ENCODE measurements around the gene CTDP1. TPM values are rescaled to one million over a fixed set of nuclear protein-coding genes. Genes with fewer than 3 reads are reported as not detected.
A peak's percentile ranks its signal among the peaks of the same experiment; 100 is the strongest.
"Not testable (repeated sequence)": the region's sequence is repeated elsewhere in the genome, so short reads cannot be mapped to it uniquely, and the experiment has no call there.

The CTDP1 gene
- total and polyA plus RNA-seq, 3 experiments from 2014 or later, result 31.0 to 38.0 (median 35.3) TPM

DNA sequence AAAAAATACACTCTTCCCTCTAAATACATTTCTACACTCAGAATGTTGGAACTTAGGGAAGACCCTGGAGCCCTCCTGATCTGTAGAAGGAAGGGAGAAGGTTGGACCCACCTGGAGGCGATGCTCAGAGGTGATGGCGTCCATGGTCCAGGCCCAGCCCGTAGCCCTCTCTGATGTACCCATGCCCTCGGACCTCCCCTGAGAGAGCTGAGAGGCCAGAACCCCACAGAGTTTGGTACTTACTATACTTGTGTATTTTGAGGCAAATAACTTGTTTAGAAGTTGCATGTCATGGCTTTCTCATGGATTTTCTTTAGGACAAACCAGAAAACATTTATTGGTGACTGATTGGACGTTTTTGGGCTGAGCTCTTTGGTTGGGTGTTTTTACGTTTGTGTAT, 10.5 kb downstream of the CTDP1 start:
- peak overlapping the region in 1 of 7 donors; percentile 48 for H3K4me3 Mint-ChIP-seq
- CTCF ChIA-PET, result interaction anchor here (0.9 kb wide), 1 partner anchor 10 kb away, joined by 3 read pairs; no protein-coding TSS in a partner anchor

DNA sequence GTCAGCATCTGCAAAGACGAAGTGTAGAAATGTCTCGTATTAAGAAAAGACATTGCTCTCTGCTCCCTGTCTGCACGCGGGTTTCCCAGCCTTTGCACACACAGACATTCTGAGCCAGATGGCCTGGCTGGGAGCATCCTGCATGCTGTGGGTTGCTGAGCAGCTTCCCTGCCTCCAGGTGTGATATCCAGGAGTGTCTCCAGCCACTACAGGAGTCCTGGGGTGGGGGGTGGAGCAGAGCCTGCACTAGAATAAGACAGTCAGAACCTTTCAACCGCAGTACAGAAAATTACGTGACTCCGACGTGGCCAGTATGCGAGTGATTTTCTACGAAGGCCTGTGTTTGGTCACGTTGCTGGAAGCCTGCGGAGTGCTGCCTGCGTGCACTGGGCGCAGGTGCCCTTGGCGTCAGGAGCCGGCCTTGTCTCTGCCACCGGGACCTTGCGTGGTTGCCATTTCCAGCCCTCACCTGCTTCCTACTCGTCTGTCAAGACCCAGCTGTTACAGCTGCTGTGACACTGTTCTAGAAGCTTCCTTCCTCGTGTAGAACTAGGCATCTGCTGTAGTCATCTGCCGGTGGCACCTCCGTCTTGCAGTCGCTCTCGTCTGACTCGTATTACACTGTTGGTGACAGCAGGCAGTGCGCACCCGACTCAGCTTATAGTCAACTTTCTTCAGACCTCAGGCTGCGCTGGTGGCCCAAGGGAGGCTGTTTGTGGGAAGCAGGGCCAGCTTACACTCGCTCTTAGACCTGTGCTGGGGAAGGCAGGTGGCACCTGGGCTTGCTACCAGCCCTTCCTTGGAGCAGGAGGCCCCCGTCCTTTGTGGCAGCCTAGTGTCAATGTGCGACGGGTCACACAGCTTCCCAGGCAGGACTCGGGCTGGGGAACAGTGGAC, 11.2 kb downstream of the CTDP1 start:
- peaks cover 39 to 62% (median 46%) of the 10 kb centered on the region in 3 donors for H3K4me1 Mint-ChIP-seq
- H3K4me3 ChIP-seq (ENCODE audit: low read length), result no peak overlapping the region
- DNase-seq, result no peak
- no peaks in the 10 kb centered on the region for H3K9me3 ChIP-seq (ENCODE audit: low read length)
- H3K9me3 Mint-ChIP-seq, result no peaks in the 10 kb centered on the region
- H3K27ac ChIP-seq (ENCODE audit: low read depth, low read length), result no peak overlapping the region
- peaks cover 8% of the 10 kb centered on the region for H3K36me3 ChIP-seq (ENCODE audit: insufficient read depth, low read length)
- H3K4me1 ChIP-seq (ENCODE audit: insufficient read depth, low read length), result peaks cover 5% of the 10 kb centered on the region
- peaks cover 0 to 46% (median 0%) of the 10 kb centered on the region in 3 donors for H3K36me3 Mint-ChIP-seq
- H3K4me3 Mint-ChIP-seq, result no peak overlapping the region
- ChIA-PET CTCF (interaction anchor here (0.9 kb wide), 1 partner anchor 10 kb away, joined by 3 read pairs; no protein-coding TSS in a partner anchor), POLR2A (no interaction called here)
- peaks cover 0 to 5% of the 10 kb centered on the region in 2 donors for H3K27me3 Mint-ChIP-seq
- no peaks in the 10 kb centered on the region for H3K27me3 ChIP-seq (ENCODE audit: insufficient read depth, low read length, poor library complexity, severe bottlenecking)
- H3K27ac Mint-ChIP-seq, result peak overlapping the region in 2 of 8 donors; percentile 58 to 72

More for the DNA sequence above, 10.5 kb downstream of the CTDP1 start:
- Histone ChIP-seq H3K27me3 (ENCODE audit: insufficient read depth, low read length, poor library complexity, severe bottlenecking) (no peaks in the 10 kb centered on the region), H3K36me3 (ENCODE audit: insufficient read depth, low read length) (peaks cover under 1% of the 10 kb centered on the region), H3K4me3 (ENCODE audit: low read length) (no peak overlapping the region), H3K27ac (ENCODE audit: low read depth, low read length) (no peak overlapping the region), H3K9me3 (ENCODE audit: low read length) (no peaks in the 10 kb centered on the region), H3K4me1 (ENCODE audit: insufficient read depth, low read length) (peaks cover 12% of the 10 kb centered on the region)
- Mint-ChIP-seq H3K4me1 (peaks cover 45 to 69% (median 53%) of the 10 kb centered on the region in 3 donors), H3K36me3 (peaks cover 0 to 40% (median 0%) of the 10 kb centered on the region in 3 donors), H3K9me3 (no peaks in the 10 kb centered on the region), H3K27me3 (peaks cover 0 to 5% of the 10 kb centered on the region in 2 donors), H3K27ac (peak overlapping the region in 3 of 8 donors; percentile 58 to 88 (median 72))
- POLR2A ChIA-PET, result no interaction called here
- DNase-seq, result no peak

DNA sequence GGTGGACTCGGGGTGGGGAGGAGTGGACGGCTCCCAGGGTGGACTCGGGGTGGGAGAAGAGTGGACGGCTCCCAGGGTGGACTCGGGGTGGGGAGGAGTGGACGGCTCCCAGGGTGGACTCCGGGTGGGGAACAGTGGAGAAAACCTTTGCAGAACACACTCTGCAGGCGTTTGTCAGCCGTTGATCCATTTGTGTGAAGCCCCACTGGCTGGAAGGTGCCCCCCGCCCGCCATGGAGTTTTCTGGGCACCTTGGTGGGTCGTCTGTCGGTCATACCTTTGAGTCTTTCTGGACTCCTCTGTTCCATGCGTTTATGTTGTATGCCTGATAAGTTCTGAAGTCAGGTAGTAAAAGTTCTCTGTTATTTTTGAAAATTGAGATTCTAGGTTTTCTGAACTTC, 12.5 kb downstream of the CTDP1 start:
- H3K27ac ChIP-seq (ENCODE audit: low read depth, low read length), result no peak overlapping the region
- peaks cover 32 to 53% (median 39%) of the 10 kb centered on the region in 3 donors for H3K4me1 Mint-ChIP-seq
- no peaks in the 10 kb centered on the region for H3K4me1 ChIP-seq (ENCODE audit: insufficient read depth, low read length)
- ChIA-PET CTCF (no interaction called here), POLR2A (interaction anchor here (0.9 kb wide), 1 partner anchor 12 kb away, joined by 3 read pairs; no protein-coding TSS in a partner anchor)
- peaks cover 0 to 5% of the 10 kb centered on the region in 2 donors for H3K27me3 Mint-ChIP-seq
- peak overlapping the region in 3 of 8 donors; percentile 29 to 78 (median 33) for H3K27ac Mint-ChIP-seq
- peaks cover 14% of the 10 kb centered on the region for H3K36me3 ChIP-seq (ENCODE audit: insufficient read depth, low read length)
- no peaks in the 10 kb centered on the region for H3K27me3 ChIP-seq (ENCODE audit: insufficient read depth, low read length, poor library complexity, severe bottlenecking)
- H3K4me3 ChIP-seq (ENCODE audit: low read length), result no peak overlapping the region
- H3K9me3 Mint-ChIP-seq, result no peaks in the 10 kb centered on the region
- H3K4me3 Mint-ChIP-seq, result peak overlapping the region in 1 of 7 donors; percentile 25
- no peaks in the 10 kb centered on the region for H3K9me3 ChIP-seq (ENCODE audit: low read length)
- no peak for DNase-seq
- H3K36me3 Mint-ChIP-seq, result peaks cover 0 to 51% (median 2%) of the 10 kb centered on the region in 3 donors

DNA sequence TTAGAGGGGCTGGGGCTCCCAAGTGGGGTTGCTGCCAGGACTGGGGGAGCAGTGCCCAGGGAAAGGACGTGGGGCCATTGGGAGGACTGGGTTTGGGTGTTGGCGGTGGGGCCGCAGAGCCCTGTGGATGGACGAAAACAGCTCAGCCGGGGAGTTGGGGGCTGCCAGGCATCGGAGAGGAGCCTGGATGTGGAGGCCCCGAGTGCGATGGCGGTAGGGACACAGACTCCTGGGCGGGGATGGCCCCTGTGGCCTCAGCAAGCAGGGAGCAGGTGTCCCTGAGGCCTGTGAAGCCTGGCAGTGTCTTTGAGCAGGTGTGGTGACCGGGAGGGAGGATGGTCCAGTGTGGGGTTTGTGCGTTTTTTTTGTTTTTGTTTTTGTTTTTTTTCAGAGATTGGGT, 13.3 kb downstream of the CTDP1 start:
- Mint-ChIP-seq H3K4me3 (peak overlapping the region in 2 of 7 donors; percentile 34 to 74), H3K36me3 (peaks cover 0 to 56% (median 2%) of the 10 kb centered on the region in 3 donors), H3K27me3 (peaks cover 0 to 5% of the 10 kb centered on the region in 2 donors), H3K9me3 (no peaks in the 10 kb centered on the region), H3K4me1 (peaks cover 30 to 50% (median 39%) of the 10 kb centered on the region in 3 donors), H3K27ac (peak overlapping the region in 3 of 8 donors; percentile 17 to 78 (median 43))
- Histone ChIP-seq H3K27ac (ENCODE audit: low read depth, low read length) (no peak overlapping the region), H3K27me3 (ENCODE audit: insufficient read depth, low read length, poor library complexity, severe bottlenecking) (no peaks in the 10 kb centered on the region), H3K4me1 (ENCODE audit: insufficient read depth, low read length) (no peaks in the 10 kb centered on the region), H3K4me3 (ENCODE audit: low read length) (no peak overlapping the region), H3K36me3 (ENCODE audit: insufficient read depth, low read length) (peaks cover 18% of the 10 kb centered on the region), H3K9me3 (ENCODE audit: low read length) (no peaks in the 10 kb centered on the region)
- ChIA-PET CTCF (no interaction called here), POLR2A (interaction anchor here (0.9 kb wide), 1 partner anchor 13 kb away, joined by 3 read pairs; no protein-coding TSS in a partner anchor)
- no peak for DNase-seq

- Mint-ChIP-seq H3K9me3 (no peaks in the 10 kb centered on the region), H3K4me3 (no peak overlapping the region), H3K4me1 (peaks cover 28 to 44% (median 38%) of the 10 kb centered on the region in 3 donors), H3K36me3 (peaks cover 0 to 62% (median 8%) of the 10 kb centered on the region in 3 donors), H3K27me3 (peaks cover 0 to 5% of the 10 kb centered on the region in 2 donors), H3K27ac (peak overlapping the region in 1 of 8 donors; percentile 78)
- Histone ChIP-seq H3K27me3 (ENCODE audit: insufficient read depth, low read length, poor library complexity, severe bottlenecking) (no peaks in the 10 kb centered on the region), H3K4me3 (ENCODE audit: low read length) (no peak overlapping the region), H3K36me3 (ENCODE audit: insufficient read depth, low read length) (peaks cover 26% of the 10 kb centered on the region), H3K4me1 (ENCODE audit: insufficient read depth, low read length) (no peaks in the 10 kb centered on the region), H3K27ac (ENCODE audit: low read depth, low read length) (no peak overlapping the region), H3K9me3 (ENCODE audit: low read length) (no peaks in the 10 kb centered on the region)
- peak in 1 of 5 donors; percentile 36 for DNase-seq
- CTCF ChIA-PET, result no interaction called here
- POLR2A ChIA-PET, result no interaction called here
Observed at GRCh38 chr18:79693561-79694205, 14.1 kb downstream of the CTDP1 start.

- H3K27ac ChIP-seq (ENCODE audit: low read depth, low read length); H3K4me1 ChIP-seq (ENCODE audit: insufficient read depth, low read length); POLR2A ChIA-PET; H3K9me3 ChIP-seq (ENCODE audit: low read length); H3K4me3 ChIP-seq (ENCODE audit: low read length); H3K27me3 Mint-ChIP-seq; H3K27me3 ChIP-seq (ENCODE audit: insufficient read depth, low read length, poor library complexity, severe bottlenecking); H3K9me3 Mint-ChIP-seq; DNase-seq; CTCF ChIA-PET: not testable (repeated sequence)
- H3K36me3 Mint-ChIP-seq, result peaks cover 0 to 65% (median 11%) of the 10 kb centered on the region in 3 donors
- peak overlapping the region in 1 of 7 donors; percentile 13 for H3K4me3 Mint-ChIP-seq
- peak overlapping the region in 1 of 8 donors; percentile 14 for H3K27ac Mint-ChIP-seq
- H3K4me1 Mint-ChIP-seq, result peaks cover 22 to 37% (median 32%) of the 10 kb centered on the region in 3 donors
- H3K36me3 ChIP-seq (ENCODE audit: insufficient read depth, low read length), result peaks cover 29% of the 10 kb centered on the region
Observed at GRCh38 chr18:79694206-79694894, 14.7 kb downstream of the CTDP1 start.

DNA sequence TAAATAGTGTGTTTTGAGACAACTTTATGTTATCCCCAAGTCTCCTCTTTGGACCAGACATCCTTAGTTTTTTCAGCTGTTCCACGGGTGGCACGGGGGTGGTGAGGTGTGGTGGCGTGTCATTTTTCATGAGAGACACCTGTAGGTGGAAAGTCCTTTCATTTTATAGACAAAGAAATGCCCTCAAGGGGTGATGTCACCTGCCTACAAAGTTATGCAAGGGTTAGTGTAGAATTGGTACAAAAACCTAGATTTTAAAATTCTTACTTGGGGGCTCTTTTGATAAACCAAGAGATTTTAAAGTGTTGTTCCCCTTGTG, 15.3 kb downstream of the CTDP1 start:
- Mint-ChIP-seq H3K4me3 (no peak overlapping the region), H3K4me1 (peaks cover 22 to 32% (median 30%) of the 10 kb centered on the region in 3 donors), H3K27me3 (peaks cover 0 to 5% of the 10 kb centered on the region in 2 donors), H3K36me3 (peaks cover 0 to 70% (median 13%) of the 10 kb centered on the region in 3 donors), H3K9me3 (no peaks in the 10 kb centered on the region), H3K27ac (no peak overlapping the region)
- POLR2A ChIA-PET, result no interaction called here
- CTCF ChIA-PET, result no interaction called here
- no peak overlapping the region for H3K27ac ChIP-seq (ENCODE audit: low read depth, low read length)
- no peak overlapping the region for H3K4me3 ChIP-seq (ENCODE audit: low read length)
- DNase-seq, result no peak
- peaks cover 29% of the 10 kb centered on the region for H3K36me3 ChIP-seq (ENCODE audit: insufficient read depth, low read length)
- no peaks in the 10 kb centered on the region for H3K4me1 ChIP-seq (ENCODE audit: insufficient read depth, low read length)
- no peaks in the 10 kb centered on the region for H3K9me3 ChIP-seq (ENCODE audit: low read length)
- H3K27me3 ChIP-seq (ENCODE audit: insufficient read depth, low read length, poor library complexity, severe bottlenecking), result no peaks in the 10 kb centered on the region
